Measurements from ENCODE around the gene ERGIC2. TPM values are rescaled to one million over a fixed set of nuclear protein-coding genes. Genes with fewer than 3 reads are reported as not detected.

Gene ERGIC2
- total RNA-seq, 4 donors from 2014 or later = 43.0 to 99.6 (median 50.2) TPM

DNA sequence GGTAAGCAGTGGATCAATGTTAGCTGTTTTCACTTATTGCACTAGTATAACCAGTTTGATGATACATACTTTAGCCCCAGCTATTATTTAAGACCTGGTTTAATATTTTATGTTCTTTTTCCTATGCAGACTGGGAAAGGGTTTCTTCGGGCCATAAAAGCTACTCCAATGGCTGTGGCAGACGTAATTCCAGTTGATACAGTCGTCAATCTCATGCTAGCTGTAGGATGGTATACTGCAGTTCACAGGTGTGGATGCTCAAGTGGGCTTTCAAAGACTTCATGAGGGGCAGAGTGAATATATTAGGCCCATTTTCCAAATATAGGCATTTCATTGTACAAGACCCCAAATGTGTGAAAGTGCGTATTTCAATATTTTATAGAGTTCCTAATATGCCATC is 70.1 kb downstream of the ERGIC2 start:
- in situ Hi-C loops (cut with MboI; ENCODE audit: low sequenced_read_pairs in 4 of 4) (loop anchor here (5.0 to 25.0 kb wide), 3 partner anchors 224 to 236 kb away; no protein-coding TSS in a partner anchor), intact Hi-C loops (cut with DNase I; ENCODE audit: low total_unique reads) (no loop called here)
- TF ChIP-seq POLR2A (IDR thresholded peaks at IDR 0.05) = no peak
- TF ChIP-seq, protein P1, sequence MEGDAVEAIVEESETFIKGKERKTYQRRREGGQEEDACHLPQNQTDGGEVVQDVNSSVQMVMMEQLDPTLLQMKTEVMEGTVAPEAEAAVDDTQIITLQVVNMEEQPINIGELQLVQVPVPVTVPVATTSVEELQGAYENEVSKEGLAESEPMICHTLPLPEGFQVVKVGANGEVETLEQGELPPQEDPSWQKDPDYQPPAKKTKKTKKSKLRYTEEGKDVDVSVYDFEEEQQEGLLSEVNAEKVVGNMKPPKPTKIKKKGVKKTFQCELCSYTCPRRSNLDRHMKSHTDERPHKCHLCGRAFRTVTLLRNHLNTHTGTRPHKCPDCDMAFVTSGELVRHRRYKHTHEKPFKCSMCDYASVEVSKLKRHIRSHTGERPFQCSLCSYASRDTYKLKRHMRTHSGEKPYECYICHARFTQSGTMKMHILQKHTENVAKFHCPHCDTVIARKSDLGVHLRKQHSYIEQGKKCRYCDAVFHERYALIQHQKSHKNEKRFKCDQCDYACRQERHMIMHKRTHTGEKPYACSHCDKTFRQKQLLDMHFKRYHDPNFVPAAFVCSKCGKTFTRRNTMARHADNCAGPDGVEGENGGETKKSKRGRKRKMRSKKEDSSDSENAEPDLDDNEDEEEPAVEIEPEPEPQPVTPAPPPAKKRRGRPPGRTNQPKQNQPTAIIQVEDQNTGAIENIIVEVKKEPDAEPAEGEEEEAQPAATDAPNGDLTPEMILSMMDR (IDR thresholded peaks at IDR 0.05 in 4 of 5, conservative IDR thresholded peaks at IDR 0.05 in 1 of 5) = no peak
- H3K36me3 ChIP-seq = no peaks in the 10 kb centered on the region
- no peaks in the 10 kb centered on the region for H3K27me3 ChIP-seq
- H3K4me3 ChIP-seq = no peak overlapping the region
- no peak overlapping the region for H3K27ac ChIP-seq
- ATAC-seq (no peak), DNase-seq (no peak)
- H3K9me3 ChIP-seq = no peaks in the 10 kb centered on the region
- H3K4me1 ChIP-seq = no peaks in the 10 kb centered on the region

- Histone ChIP-seq H3K4me3 (no peak overlapping the region), H3K27ac (no peak overlapping the region), H3K4me1 (no peaks in the 10 kb centered on the region), H3K36me3 (no peaks in the 10 kb centered on the region), H3K9me3 (no peaks in the 10 kb centered on the region), H3K27me3 (no peaks in the 10 kb centered on the region)
- ATAC-seq = no peak
- in situ Hi-C loops (cut with MboI; ENCODE audit: low sequenced_read_pairs in 4 of 4) (loop anchor here in 2 of 4 donors (25.0 kb wide), 1 partner anchor 222 kb away; no protein-coding TSS in a partner anchor), intact Hi-C loops (cut with DNase I; ENCODE audit: low total_unique reads) (no loop called here)
- TF ChIP-seq POLR2A (IDR thresholded peaks at IDR 0.05) = no peak
- TF ChIP-seq, protein P1 (IDR thresholded peaks at IDR 0.05 in 4 of 5, conservative IDR thresholded peaks at IDR 0.05 in 1 of 5) = no peak
- no peak for DNase-seq
Observed at GRCh38 chr12:29309320-29309902, 71.6 kb downstream of the ERGIC2 start.

- ATAC-seq = no peak
- Histone ChIP-seq H3K9me3 (no peaks in the 10 kb centered on the region), H3K4me1 (no peaks in the 10 kb centered on the region), H3K27ac (no peak overlapping the region), H3K4me3 (no peak overlapping the region), H3K27me3 (no peaks in the 10 kb centered on the region), H3K36me3 (no peaks in the 10 kb centered on the region)
- in situ Hi-C loops (cut with MboI; ENCODE audit: low sequenced_read_pairs in 4 of 4) (loop anchor here in 2 of 4 donors (25.0 kb wide), 1 partner anchor 219 kb away; no protein-coding TSS in a partner anchor), intact Hi-C loops (cut with DNase I; ENCODE audit: low total_unique reads) (no loop called here)
- DNase-seq = no peak
- no peak for TF ChIP-seq POLR2A (IDR thresholded peaks at IDR 0.05)
- TF ChIP-seq, protein P1 (IDR thresholded peaks at IDR 0.05 in 4 of 5, conservative IDR thresholded peaks at IDR 0.05 in 1 of 5) = no peak
Observed at GRCh38 chr12:29306682-29307081, 74.3 kb downstream of the ERGIC2 start.

DNA sequence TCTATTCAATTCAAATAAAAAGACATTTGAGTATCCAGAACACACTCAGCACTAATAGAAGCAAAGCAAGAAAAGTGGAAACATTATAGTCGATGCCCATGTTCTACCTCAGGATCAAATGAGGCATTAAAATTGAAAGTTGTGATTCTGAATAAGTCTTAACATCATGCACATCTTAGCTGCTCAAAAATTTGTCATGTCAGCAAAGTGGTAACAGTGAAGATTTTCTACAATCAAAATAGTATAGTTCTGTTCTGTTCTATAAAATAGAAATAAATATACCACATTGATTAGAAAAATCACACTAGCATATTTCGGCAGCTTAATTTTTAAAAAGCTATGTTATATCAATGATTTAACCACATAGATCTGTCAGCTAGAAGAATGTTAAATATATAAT is 74.7 kb downstream of the ERGIC2 start:
- in situ Hi-C loops (cut with MboI; ENCODE audit: low sequenced_read_pairs in 4 of 4) (loop anchor here in 2 of 4 donors (25.0 kb wide), 1 partner anchor 219 kb away; no protein-coding TSS in a partner anchor), intact Hi-C loops (cut with DNase I; ENCODE audit: low total_unique reads) (no loop called here)
- TF ChIP-seq, protein P1 (IDR thresholded peaks at IDR 0.05 in 4 of 5, conservative IDR thresholded peaks at IDR 0.05 in 1 of 5) = no peak
- no peak for TF ChIP-seq POLR2A (IDR thresholded peaks at IDR 0.05)

More for the DNA sequence above, 74.7 kb downstream of the ERGIC2 start:
- Histone ChIP-seq H3K27ac (no peak overlapping the region), H3K4me1 (no peaks in the 10 kb centered on the region), H3K27me3 (no peaks in the 10 kb centered on the region), H3K4me3 (no peak overlapping the region), H3K9me3 (no peaks in the 10 kb centered on the region), H3K36me3 (no peaks in the 10 kb centered on the region)
- no peak for ATAC-seq
- DNase-seq = no peak

All from gastrocnemius medialis (tissue), 4 donors.